ENCODE measurements around the gene NAP1L4. TPM values are rescaled to one million over a fixed set of nuclear protein-coding genes. Genes with fewer than 3 reads are reported as not detected.

NAP1L4 gene
- total RNA-seq, 1 experiment from 2014 or later, result 189 TPM

- Mint-ChIP-seq H3K4me1 (peaks cover 35% of the 10 kb centered on the region), H3K27ac (no peak overlapping the region), H3K36me3 (peaks cover 43% of the 10 kb centered on the region), H3K4me3 (no peak overlapping the region), H3K27me3 (ENCODE audit: low read depth) (peaks cover 18% of the 10 kb centered on the region), H3K9me3 (peaks cover 19% of the 10 kb centered on the region)
- ChIA-PET POLR2A (interaction anchor here (0.6 kb wide), 1 partner anchor 35 kb away, joined by 4 read pairs; no protein-coding TSS in a partner anchor), CTCF (interaction anchor here (0.9 kb wide), 1 partner anchor 50 kb away, joined by 3 read pairs; no protein-coding TSS in a partner anchor)
- no peak for ATAC-seq
- DNase-seq (ENCODE audit: low spot score), result no peak
- TF ChIP-seq OVOL2 (CRISPR knock-in tag; IDR thresholded peaks at IDR 0.05; ENCODE audit: borderline replicate concordance) (no peak), ZNF423 (CRISPR knock-in tag; IDR thresholded peaks at IDR 0.05) (no peak), RELA (CRISPR knock-in tag; IDR thresholded peaks at IDR 0.05; ENCODE audit: borderline replicate concordance) (no peak), ZBTB43 (CRISPR knock-in tag; IDR thresholded peaks at IDR 0.05) (no peak), ERG (CRISPR knock-in tag; IDR thresholded peaks at IDR 0.05) (no peak), GABPB1 (CRISPR knock-in tag; IDR thresholded peaks at IDR 0.05) (no peak), HMGA2 (CRISPR knock-in tag; IDR thresholded peaks at IDR 0.05) (no peak), NFATC4 (CRISPR knock-in tag; IDR thresholded peaks at IDR 0.05) (no peak), CREM (CRISPR knock-in tag; IDR thresholded peaks at IDR 0.05) (no peak), TP53 (CRISPR knock-in tag; IDR thresholded peaks at IDR 0.05) (no peak), NR2C2 (CRISPR knock-in tag; IDR thresholded peaks at IDR 0.05) (no peak), SMAD3 (CRISPR knock-in tag; IDR thresholded peaks at IDR 0.05; ENCODE audit: borderline replicate concordance) (no peak)
- TF ChIP-seq, protein P1, sequence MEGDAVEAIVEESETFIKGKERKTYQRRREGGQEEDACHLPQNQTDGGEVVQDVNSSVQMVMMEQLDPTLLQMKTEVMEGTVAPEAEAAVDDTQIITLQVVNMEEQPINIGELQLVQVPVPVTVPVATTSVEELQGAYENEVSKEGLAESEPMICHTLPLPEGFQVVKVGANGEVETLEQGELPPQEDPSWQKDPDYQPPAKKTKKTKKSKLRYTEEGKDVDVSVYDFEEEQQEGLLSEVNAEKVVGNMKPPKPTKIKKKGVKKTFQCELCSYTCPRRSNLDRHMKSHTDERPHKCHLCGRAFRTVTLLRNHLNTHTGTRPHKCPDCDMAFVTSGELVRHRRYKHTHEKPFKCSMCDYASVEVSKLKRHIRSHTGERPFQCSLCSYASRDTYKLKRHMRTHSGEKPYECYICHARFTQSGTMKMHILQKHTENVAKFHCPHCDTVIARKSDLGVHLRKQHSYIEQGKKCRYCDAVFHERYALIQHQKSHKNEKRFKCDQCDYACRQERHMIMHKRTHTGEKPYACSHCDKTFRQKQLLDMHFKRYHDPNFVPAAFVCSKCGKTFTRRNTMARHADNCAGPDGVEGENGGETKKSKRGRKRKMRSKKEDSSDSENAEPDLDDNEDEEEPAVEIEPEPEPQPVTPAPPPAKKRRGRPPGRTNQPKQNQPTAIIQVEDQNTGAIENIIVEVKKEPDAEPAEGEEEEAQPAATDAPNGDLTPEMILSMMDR (IDR thresholded peaks at IDR 0.05), result no peak
- TF ChIP-seq, protein P2, sequence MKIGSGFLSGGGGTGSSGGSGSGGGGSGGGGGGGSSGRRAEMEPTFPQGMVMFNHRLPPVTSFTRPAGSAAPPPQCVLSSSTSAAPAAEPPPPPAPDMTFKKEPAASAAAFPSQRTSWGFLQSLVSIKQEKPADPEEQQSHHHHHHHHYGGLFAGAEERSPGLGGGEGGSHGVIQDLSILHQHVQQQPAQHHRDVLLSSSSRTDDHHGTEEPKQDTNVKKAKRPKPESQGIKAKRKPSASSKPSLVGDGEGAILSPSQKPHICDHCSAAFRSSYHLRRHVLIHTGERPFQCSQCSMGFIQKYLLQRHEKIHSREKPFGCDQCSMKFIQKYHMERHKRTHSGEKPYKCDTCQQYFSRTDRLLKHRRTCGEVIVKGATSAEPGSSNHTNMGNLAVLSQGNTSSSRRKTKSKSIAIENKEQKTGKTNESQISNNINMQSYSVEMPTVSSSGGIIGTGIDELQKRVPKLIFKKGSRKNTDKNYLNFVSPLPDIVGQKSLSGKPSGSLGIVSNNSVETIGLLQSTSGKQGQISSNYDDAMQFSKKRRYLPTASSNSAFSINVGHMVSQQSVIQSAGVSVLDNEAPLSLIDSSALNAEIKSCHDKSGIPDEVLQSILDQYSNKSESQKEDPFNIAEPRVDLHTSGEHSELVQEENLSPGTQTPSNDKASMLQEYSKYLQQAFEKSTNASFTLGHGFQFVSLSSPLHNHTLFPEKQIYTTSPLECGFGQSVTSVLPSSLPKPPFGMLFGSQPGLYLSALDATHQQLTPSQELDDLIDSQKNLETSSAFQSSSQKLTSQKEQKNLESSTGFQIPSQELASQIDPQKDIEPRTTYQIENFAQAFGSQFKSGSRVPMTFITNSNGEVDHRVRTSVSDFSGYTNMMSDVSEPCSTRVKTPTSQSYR (CRISPR knock-in tag; IDR thresholded peaks at IDR 0.05), result no peak
- TF ChIP-seq, protein P3, sequence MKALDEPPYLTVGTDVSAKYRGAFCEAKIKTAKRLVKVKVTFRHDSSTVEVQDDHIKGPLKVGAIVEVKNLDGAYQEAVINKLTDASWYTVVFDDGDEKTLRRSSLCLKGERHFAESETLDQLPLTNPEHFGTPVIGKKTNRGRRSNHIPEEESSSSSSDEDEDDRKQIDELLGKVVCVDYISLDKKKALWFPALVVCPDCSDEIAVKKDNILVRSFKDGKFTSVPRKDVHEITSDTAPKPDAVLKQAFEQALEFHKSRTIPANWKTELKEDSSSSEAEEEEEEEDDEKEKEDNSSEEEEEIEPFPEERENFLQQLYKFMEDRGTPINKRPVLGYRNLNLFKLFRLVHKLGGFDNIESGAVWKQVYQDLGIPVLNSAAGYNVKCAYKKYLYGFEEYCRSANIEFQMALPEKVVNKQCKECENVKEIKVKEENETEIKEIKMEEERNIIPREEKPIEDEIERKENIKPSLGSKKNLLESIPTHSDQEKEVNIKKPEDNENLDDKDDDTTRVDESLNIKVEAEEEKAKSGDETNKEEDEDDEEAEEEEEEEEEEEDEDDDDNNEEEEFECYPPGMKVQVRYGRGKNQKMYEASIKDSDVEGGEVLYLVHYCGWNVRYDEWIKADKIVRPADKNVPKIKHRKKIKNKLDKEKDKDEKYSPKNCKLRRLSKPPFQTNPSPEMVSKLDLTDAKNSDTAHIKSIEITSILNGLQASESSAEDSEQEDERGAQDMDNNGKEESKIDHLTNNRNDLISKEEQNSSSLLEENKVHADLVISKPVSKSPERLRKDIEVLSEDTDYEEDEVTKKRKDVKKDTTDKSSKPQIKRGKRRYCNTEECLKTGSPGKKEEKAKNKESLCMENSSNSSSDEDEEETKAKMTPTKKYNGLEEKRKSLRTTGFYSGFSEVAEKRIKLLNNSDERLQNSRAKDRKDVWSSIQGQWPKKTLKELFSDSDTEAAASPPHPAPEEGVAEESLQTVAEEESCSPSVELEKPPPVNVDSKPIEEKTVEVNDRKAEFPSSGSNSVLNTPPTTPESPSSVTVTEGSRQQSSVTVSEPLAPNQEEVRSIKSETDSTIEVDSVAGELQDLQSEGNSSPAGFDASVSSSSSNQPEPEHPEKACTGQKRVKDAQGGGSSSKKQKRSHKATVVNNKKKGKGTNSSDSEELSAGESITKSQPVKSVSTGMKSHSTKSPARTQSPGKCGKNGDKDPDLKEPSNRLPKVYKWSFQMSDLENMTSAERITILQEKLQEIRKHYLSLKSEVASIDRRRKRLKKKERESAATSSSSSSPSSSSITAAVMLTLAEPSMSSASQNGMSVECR (CRISPR knock-in tag; IDR thresholded peaks at IDR 0.05; ENCODE audit: borderline replicate concordance), result no peak
- TF ChIP-seq, protein P4, sequence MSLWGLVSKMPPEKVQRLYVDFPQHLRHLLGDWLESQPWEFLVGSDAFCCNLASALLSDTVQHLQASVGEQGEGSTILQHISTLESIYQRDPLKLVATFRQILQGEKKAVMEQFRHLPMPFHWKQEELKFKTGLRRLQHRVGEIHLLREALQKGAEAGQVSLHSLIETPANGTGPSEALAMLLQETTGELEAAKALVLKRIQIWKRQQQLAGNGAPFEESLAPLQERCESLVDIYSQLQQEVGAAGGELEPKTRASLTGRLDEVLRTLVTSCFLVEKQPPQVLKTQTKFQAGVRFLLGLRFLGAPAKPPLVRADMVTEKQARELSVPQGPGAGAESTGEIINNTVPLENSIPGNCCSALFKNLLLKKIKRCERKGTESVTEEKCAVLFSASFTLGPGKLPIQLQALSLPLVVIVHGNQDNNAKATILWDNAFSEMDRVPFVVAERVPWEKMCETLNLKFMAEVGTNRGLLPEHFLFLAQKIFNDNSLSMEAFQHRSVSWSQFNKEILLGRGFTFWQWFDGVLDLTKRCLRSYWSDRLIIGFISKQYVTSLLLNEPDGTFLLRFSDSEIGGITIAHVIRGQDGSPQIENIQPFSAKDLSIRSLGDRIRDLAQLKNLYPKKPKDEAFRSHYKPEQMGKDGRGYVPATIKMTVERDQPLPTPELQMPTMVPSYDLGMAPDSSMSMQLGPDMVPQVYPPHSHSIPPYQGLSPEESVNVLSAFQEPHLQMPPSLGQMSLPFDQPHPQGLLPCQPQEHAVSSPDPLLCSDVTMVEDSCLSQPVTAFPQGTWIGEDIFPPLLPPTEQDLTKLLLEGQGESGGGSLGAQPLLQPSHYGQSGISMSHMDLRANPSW (CRISPR knock-in tag; conservative IDR thresholded peaks at IDR 0.05; ENCODE audit: low read depth), result no peak
- TF ChIP-seq, protein P5, sequence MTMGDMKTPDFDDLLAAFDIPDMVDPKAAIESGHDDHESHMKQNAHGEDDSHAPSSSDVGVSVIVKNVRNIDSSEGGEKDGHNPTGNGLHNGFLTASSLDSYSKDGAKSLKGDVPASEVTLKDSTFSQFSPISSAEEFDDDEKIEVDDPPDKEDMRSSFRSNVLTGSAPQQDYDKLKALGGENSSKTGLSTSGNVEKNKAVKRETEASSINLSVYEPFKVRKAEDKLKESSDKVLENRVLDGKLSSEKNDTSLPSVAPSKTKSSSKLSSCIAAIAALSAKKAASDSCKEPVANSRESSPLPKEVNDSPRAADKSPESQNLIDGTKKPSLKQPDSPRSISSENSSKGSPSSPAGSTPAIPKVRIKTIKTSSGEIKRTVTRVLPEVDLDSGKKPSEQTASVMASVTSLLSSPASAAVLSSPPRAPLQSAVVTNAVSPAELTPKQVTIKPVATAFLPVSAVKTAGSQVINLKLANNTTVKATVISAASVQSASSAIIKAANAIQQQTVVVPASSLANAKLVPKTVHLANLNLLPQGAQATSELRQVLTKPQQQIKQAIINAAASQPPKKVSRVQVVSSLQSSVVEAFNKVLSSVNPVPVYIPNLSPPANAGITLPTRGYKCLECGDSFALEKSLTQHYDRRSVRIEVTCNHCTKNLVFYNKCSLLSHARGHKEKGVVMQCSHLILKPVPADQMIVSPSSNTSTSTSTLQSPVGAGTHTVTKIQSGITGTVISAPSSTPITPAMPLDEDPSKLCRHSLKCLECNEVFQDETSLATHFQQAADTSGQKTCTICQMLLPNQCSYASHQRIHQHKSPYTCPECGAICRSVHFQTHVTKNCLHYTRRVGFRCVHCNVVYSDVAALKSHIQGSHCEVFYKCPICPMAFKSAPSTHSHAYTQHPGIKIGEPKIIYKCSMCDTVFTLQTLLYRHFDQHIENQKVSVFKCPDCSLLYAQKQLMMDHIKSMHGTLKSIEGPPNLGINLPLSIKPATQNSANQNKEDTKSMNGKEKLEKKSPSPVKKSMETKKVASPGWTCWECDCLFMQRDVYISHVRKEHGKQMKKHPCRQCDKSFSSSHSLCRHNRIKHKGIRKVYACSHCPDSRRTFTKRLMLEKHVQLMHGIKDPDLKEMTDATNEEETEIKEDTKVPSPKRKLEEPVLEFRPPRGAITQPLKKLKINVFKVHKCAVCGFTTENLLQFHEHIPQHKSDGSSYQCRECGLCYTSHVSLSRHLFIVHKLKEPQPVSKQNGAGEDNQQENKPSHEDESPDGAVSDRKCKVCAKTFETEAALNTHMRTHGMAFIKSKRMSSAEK (CRISPR knock-in tag; IDR thresholded peaks at IDR 0.05; ENCODE audit: borderline replicate concordance), result no peak
Observed at GRCh38 chr11:2942872-2943710, 49.0 kb downstream of the NAP1L4 start.

All from WTC11 (cell line).